GM12874 (cell line): ENCODE measurements around the gene TBC1D9.

Experiments
- CTCF ChIP-seq: IDR thresholded peaks from 2 replicates; pipeline ENCODE4 v1.5.1; 2011; ENCODE audit warnings: low read depth, mild to moderate bottlenecking, control low read depth, low read length, moderate library complexity; ENCODE audit not compliant: insufficient read depth

Gene TBC1D9

GRCh38 chr4:140729344-140730049, 26.7 kb downstream of the TBC1D9 start:
- TF ChIP-seq CTCF, result no peak

GRCh38 chr4:140726776-140727500, 29.2 kb downstream of the TBC1D9 start:
- TF ChIP-seq CTCF, result no peak

GRCh38 chr4:140725556-140725955, 30.6 kb downstream of the TBC1D9 start:
- no peak for TF ChIP-seq CTCF

- no peak for TF ChIP-seq CTCF
Observed at GRCh38 chr4:140724760-140725159, 31.4 kb downstream of the TBC1D9 start.

GRCh38 chr4:140720387-140721304, 35.5 kb downstream of the TBC1D9 start:
- TF ChIP-seq CTCF, result no peak

- TF ChIP-seq CTCF, result no peak
Observed at GRCh38 chr4:140719686-140720085, 36.5 kb downstream of the TBC1D9 start.

- TF ChIP-seq CTCF, result no peak
Observed at GRCh38 chr4:140719022-140719421, 37.2 kb downstream of the TBC1D9 start.
